Measurements from ENCODE around the gene DPEP1. TPM values are rescaled to one million over a fixed set of nuclear protein-coding genes. Genes with fewer than 3 reads are reported as not detected.
A peak's percentile ranks its signal among the peaks of the same experiment; 100 is the strongest.
"Not testable (repeated sequence)": the region's sequence is repeated elsewhere in the genome, so short reads cannot be mapped to it uniquely, and the experiment has no call there.

The DPEP1 gene
- total RNA-seq, 1 donor from 2014 or later: 0.24 TPM

DNA sequence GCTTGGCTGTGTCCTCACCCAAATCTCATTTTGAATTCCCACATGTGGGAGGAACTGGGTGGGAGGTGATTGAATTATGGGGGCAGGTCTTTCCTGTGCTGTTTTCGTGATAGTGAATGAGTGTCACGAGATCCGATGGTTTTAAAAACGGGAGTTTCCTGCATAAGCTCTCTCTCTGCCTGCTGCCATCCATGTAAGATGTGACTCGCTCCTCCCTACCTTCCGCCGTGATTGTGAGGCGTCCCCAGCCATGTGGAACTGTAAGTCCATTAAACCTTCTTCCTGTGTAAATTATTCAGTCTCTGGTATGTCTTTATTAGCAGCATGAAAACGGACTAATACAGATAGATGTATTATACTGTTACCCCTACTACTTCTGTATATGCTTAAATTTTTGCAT, 47.8 kb downstream of the DPEP1 start:
- no peak for TF ChIP-seq EZH2 (IDR thresholded peaks at IDR 0.05)
- TF ChIP-seq EZH2phosphoT487 (IDR thresholded peaks at IDR 0.05): no peak
- TF ChIP-seq, protein P1, sequence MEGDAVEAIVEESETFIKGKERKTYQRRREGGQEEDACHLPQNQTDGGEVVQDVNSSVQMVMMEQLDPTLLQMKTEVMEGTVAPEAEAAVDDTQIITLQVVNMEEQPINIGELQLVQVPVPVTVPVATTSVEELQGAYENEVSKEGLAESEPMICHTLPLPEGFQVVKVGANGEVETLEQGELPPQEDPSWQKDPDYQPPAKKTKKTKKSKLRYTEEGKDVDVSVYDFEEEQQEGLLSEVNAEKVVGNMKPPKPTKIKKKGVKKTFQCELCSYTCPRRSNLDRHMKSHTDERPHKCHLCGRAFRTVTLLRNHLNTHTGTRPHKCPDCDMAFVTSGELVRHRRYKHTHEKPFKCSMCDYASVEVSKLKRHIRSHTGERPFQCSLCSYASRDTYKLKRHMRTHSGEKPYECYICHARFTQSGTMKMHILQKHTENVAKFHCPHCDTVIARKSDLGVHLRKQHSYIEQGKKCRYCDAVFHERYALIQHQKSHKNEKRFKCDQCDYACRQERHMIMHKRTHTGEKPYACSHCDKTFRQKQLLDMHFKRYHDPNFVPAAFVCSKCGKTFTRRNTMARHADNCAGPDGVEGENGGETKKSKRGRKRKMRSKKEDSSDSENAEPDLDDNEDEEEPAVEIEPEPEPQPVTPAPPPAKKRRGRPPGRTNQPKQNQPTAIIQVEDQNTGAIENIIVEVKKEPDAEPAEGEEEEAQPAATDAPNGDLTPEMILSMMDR (IDR thresholded peaks at IDR 0.05): no peak

GRCh38 chr16:89664238-89664637, 50.8 kb downstream of the DPEP1 start:
- H4K20me1 ChIP-seq (ENCODE audit: low read depth); H3K27me3 Mint-ChIP-seq (ENCODE audit: insufficient read depth, low read depth); H3F3A ChIP-seq (ENCODE audit: low read depth); H3K9me3 ChIP-seq (ENCODE audit: low read depth); H3K4me3 ChIP-seq; H3K4me1 ChIP-seq; H3K4me2 ChIP-seq; H3K27ac ChIP-seq; H3K36me3 ChIP-seq; H3K27me3 ChIP-seq; H3K4me1 Mint-ChIP-seq; H2AFZ ChIP-seq (replicated peaks); H3K27ac Mint-ChIP-seq; H3K9ac ChIP-seq; H3K4me3 Mint-ChIP-seq; DNase-seq (ENCODE audit: low spot score): not testable (repeated sequence)
- peaks cover 14% of the 10 kb centered on the region for H3K79me2 ChIP-seq (ENCODE audit: low read depth)
- Mint-ChIP-seq H3K9me3 (peaks cover 30% of the 10 kb centered on the region), H3K36me3 (peaks cover 63% of the 10 kb centered on the region)

More for the DNA sequence above, 47.8 kb downstream of the DPEP1 start:
- H3K4me2 ChIP-seq: no peak overlapping the region
- no peak for DNase-seq (ENCODE audit: low spot score)
- peaks cover 39% of the 10 kb centered on the region for H3K79me2 ChIP-seq (ENCODE audit: low read depth)
- H3K9ac ChIP-seq: no peak overlapping the region
- peaks cover 56% of the 10 kb centered on the region for H3K36me3 Mint-ChIP-seq
- H2AFZ ChIP-seq (replicated peaks): no peak overlapping the region
- H3K9me3 ChIP-seq (ENCODE audit: low read depth): peaks cover 1% of the 10 kb centered on the region
- no peak overlapping the region for H3K4me3 Mint-ChIP-seq
- no peaks in the 10 kb centered on the region for H3K27me3 ChIP-seq
- H4K20me1 ChIP-seq (ENCODE audit: low read depth): peaks cover 10% of the 10 kb centered on the region
- H3K4me1 Mint-ChIP-seq: peaks cover 13% of the 10 kb centered on the region
- H3K4me3 ChIP-seq: no peak overlapping the region
- H3K27ac Mint-ChIP-seq: no peak overlapping the region
- peaks cover 21% of the 10 kb centered on the region for H3K9me3 Mint-ChIP-seq
- H3F3A ChIP-seq (ENCODE audit: low read depth): no peaks in the 10 kb centered on the region
- H3K27me3 Mint-ChIP-seq (ENCODE audit: insufficient read depth, low read depth): peaks cover 2% of the 10 kb centered on the region
- peaks cover 10% of the 10 kb centered on the region for H3K4me1 ChIP-seq
- H3K27ac ChIP-seq: no peak overlapping the region
- H3K36me3 ChIP-seq: peaks cover 5% of the 10 kb centered on the region

GRCh38 chr16:89667000-89667399, 53.6 kb downstream of the DPEP1 start:
- not testable (repeated sequence) for H3K4me2 ChIP-seq; H3K27ac ChIP-seq; H3K27me3 ChIP-seq; H3K9ac ChIP-seq; H3K36me3 ChIP-seq; H3K27ac Mint-ChIP-seq; H3K4me3 ChIP-seq; H3K27me3 Mint-ChIP-seq (ENCODE audit: insufficient read depth, low read depth); H3K4me3 Mint-ChIP-seq; H3K9me3 ChIP-seq (ENCODE audit: low read depth); H4K20me1 ChIP-seq (ENCODE audit: low read depth); H3K79me2 ChIP-seq (ENCODE audit: low read depth); H3K4me1 Mint-ChIP-seq; H3F3A ChIP-seq (ENCODE audit: low read depth); H2AFZ ChIP-seq (replicated peaks); H3K4me1 ChIP-seq
- DNase-seq (ENCODE audit: low spot score): peak; percentile 36
- Mint-ChIP-seq H3K36me3 (peaks cover 45% of the 10 kb centered on the region), H3K9me3 (peaks cover 32% of the 10 kb centered on the region)

- H3K9me3 Mint-ChIP-seq: peaks cover 33% of the 10 kb centered on the region
- H3K4me2 ChIP-seq: no peak overlapping the region
- peaks cover 2% of the 10 kb centered on the region for H3K27me3 Mint-ChIP-seq (ENCODE audit: insufficient read depth, low read depth)
These were observed 54.2 kb downstream of the DPEP1 start for GRCh38 chr16:89667633-89668032.

More at GRCh38 chr16:89667633-89668032, 54.2 kb downstream of the DPEP1 start:
- no peak overlapping the region for H3K27ac Mint-ChIP-seq
- H3K4me3 Mint-ChIP-seq: no peak overlapping the region
- H3K27me3 ChIP-seq: no peaks in the 10 kb centered on the region
- no peaks in the 10 kb centered on the region for H3K36me3 ChIP-seq
- H3K4me1 Mint-ChIP-seq: no peaks in the 10 kb centered on the region
- H3F3A ChIP-seq (ENCODE audit: low read depth): no peaks in the 10 kb centered on the region
- no peak overlapping the region for H3K4me3 ChIP-seq
- H3K79me2 ChIP-seq (ENCODE audit: low read depth): no peaks in the 10 kb centered on the region
- no peak overlapping the region for H2AFZ ChIP-seq (replicated peaks)
- no peak overlapping the region for H3K9ac ChIP-seq
- H3K36me3 Mint-ChIP-seq: peaks cover 48% of the 10 kb centered on the region
- H4K20me1 ChIP-seq (ENCODE audit: low read depth): no peaks in the 10 kb centered on the region
- no peak for TF ChIP-seq EZH2phosphoT487 (IDR thresholded peaks at IDR 0.05)
- no peak for TF ChIP-seq EZH2 (IDR thresholded peaks at IDR 0.05)
- TF ChIP-seq, protein P1 (IDR thresholded peaks at IDR 0.05): no peak
- H3K9me3 ChIP-seq (ENCODE audit: low read depth): peaks cover 6% of the 10 kb centered on the region
- H3K27ac ChIP-seq: no peak overlapping the region
- DNase-seq (ENCODE audit: low spot score): no peak
- H3K4me1 ChIP-seq: no peaks in the 10 kb centered on the region
